Nephron (organoid): ENCODE data around the gene DIABLO.

Source experiments
- H3K27ac Mint-ChIP-seq, 3 experiments: 2 replicates each; pipeline ENCODE4 v1.8.0; 2020; ENCODE audit warnings: mixed read lengths in 3 of 3, mild to moderate bottlenecking in 2 of 3, moderate library complexity in 1 of 3
- H3K27me3 Mint-ChIP-seq: 2 replicates; pipeline ENCODE4 v1.8.0; 2021; ENCODE audit warnings: low read depth, mild to moderate bottlenecking, moderate library complexity, mixed read lengths
- H3K36me3 Mint-ChIP-seq: 2 replicates; pipeline ENCODE4 v1.8.0; 2020; ENCODE audit warnings: low read depth, mixed read lengths
- H3K4me1 Mint-ChIP-seq: 2 replicates; pipeline ENCODE4 v1.8.0; 2020; ENCODE audit warnings: mixed read lengths
- H3K4me3 Mint-ChIP-seq, 3 experiments: 2 replicates each; pipeline ENCODE4 v1.8.0; 2020; ENCODE audit warnings: mild to moderate bottlenecking in 3 of 3, mixed read lengths in 3 of 3, moderate library complexity in 2 of 3
- H3K9me3 Mint-ChIP-seq: 2 replicates; pipeline ENCODE4 v1.8.0; 2020; ENCODE audit warnings: mixed read lengths
- TF ChIP-seq, protein P1 (sequence below), 3 experiments: fragments of 200-600 bp; sonication (generic); IDR thresholded peaks; one replicate each; pipeline ENCODE4 v1.5.0; 2021; ENCODE audit warnings: antibody characterized with exemption in 3 of 3; ENCODE audit not compliant: unreplicated experiment in 3 of 3

DIABLO gene

DNA sequence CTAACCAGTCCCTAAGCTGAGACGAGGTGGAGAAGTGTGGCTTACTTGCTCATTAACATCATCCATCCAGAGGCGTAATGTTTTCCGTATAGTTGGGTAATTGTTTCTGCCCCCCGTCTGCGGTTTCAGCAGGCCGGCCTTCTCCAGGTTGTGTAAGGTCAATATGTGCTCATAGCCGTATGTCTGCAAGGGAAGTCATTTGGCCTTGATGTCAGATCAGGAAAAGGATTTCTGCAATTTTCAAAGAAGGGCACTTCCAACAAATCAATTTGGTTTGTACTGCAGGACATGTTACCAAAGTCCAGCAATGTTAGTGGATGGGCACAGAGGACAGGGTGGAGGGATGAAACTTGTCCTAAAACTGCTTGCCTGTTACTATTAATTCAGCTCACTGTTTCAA, 9.9 kb upstream of the DIABLO start:
- Mint-ChIP-seq H3K9me3 (no peaks in the 10 kb centered on the region), H3K27me3 (no peaks in the 10 kb centered on the region), H3K4me3 (no peak overlapping the region), H3K4me1 (no peaks in the 10 kb centered on the region), H3K36me3 (peaks cover 57% of the 10 kb centered on the region), H3K27ac (no peak overlapping the region)
- TF ChIP-seq, protein P1, sequence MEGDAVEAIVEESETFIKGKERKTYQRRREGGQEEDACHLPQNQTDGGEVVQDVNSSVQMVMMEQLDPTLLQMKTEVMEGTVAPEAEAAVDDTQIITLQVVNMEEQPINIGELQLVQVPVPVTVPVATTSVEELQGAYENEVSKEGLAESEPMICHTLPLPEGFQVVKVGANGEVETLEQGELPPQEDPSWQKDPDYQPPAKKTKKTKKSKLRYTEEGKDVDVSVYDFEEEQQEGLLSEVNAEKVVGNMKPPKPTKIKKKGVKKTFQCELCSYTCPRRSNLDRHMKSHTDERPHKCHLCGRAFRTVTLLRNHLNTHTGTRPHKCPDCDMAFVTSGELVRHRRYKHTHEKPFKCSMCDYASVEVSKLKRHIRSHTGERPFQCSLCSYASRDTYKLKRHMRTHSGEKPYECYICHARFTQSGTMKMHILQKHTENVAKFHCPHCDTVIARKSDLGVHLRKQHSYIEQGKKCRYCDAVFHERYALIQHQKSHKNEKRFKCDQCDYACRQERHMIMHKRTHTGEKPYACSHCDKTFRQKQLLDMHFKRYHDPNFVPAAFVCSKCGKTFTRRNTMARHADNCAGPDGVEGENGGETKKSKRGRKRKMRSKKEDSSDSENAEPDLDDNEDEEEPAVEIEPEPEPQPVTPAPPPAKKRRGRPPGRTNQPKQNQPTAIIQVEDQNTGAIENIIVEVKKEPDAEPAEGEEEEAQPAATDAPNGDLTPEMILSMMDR (IDR thresholded peaks at IDR 0.05; ENCODE audit: unreplicated experiment in 3 of 3), result no peak

DNA sequence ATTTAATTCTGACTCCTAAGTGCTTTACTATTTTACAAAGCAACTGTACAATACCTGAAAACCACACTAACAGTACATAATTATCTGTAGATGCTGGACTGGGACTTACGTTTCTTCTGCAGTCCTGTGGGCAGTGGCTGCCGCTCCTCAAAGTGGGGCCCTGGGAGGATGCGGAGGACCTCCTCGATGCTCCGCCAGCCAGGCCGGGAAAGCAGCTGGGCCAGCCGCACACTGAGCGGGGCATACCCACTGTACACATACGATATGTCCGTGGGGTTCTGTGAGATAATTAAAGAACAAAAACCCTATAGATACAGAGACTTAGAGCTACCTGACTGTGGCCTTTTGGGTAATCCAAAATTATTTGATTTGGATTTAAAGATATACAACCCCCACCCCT, 6.8 kb upstream of the DIABLO start:
- TF ChIP-seq, protein P1 (IDR thresholded peaks at IDR 0.05; ENCODE audit: unreplicated experiment in 3 of 3), result no peak
- Mint-ChIP-seq H3K4me1 (no peaks in the 10 kb centered on the region), H3K27me3 (no peaks in the 10 kb centered on the region), H3K27ac (no peak overlapping the region), H3K9me3 (no peaks in the 10 kb centered on the region), H3K4me3 (no peak overlapping the region), H3K36me3 (peaks cover 38% of the 10 kb centered on the region)

DNA sequence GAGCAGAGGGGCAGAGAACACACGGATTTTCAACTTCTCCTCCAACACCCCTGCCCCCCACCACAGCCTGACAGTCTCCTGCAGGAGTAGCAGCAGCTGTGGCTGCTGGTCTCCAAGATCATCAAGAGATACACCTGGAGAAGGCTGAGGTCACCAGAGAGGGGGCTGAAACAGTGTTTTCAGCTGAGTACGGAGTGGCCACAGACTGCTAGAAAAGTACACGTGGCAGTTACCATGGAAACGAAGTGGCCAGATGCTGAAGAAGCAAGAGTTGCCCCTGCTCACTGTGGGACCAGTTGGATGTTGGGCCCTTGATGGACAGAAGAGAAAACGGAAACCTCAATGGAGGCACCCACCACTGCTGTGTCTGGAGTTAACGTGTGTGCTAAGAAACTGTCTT, 4.9 kb upstream of the DIABLO start:
- H3K36me3 Mint-ChIP-seq, result peaks cover 29% of the 10 kb centered on the region
- no peaks in the 10 kb centered on the region for H3K9me3 Mint-ChIP-seq
- no peak overlapping the region for H3K4me3 Mint-ChIP-seq
- no peak overlapping the region for H3K27ac Mint-ChIP-seq
- no peaks in the 10 kb centered on the region for H3K27me3 Mint-ChIP-seq
- TF ChIP-seq, protein P1 (IDR thresholded peaks at IDR 0.05; ENCODE audit: unreplicated experiment in 3 of 3), result no peak
- H3K4me1 Mint-ChIP-seq, result peaks cover 2% of the 10 kb centered on the region

DNA sequence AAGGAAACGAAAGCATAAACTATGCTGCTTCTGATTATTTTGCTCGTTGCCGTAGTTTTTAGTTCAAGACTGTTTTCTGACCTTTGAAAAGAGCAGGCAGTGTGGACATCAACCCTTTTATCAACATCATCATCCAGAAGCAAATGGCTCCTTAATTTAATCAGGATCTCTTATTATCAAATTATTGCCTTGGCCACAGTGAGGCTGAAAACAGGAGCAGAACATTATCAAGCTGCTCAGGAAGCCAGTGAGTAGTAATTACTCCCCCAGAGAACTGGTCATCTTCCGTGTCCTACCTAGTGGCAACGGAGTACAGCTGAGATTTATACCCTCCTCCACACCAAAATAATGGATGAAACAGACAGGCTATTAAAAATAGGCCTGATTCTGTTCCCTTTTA, 2.2 kb upstream of the DIABLO start:
- H3K36me3 Mint-ChIP-seq, result peaks cover 33% of the 10 kb centered on the region
- H3K9me3 Mint-ChIP-seq, result no peaks in the 10 kb centered on the region
- no peaks in the 10 kb centered on the region for H3K27me3 Mint-ChIP-seq
- peaks cover 19% of the 10 kb centered on the region for H3K4me1 Mint-ChIP-seq
- no peak overlapping the region for H3K27ac Mint-ChIP-seq
- TF ChIP-seq, protein P1 (IDR thresholded peaks at IDR 0.05; ENCODE audit: unreplicated experiment in 3 of 3), result no peak
- peak overlapping the region in 2 of 3 experiments; percentile 10 to 21 for H3K4me3 Mint-ChIP-seq

DNA sequence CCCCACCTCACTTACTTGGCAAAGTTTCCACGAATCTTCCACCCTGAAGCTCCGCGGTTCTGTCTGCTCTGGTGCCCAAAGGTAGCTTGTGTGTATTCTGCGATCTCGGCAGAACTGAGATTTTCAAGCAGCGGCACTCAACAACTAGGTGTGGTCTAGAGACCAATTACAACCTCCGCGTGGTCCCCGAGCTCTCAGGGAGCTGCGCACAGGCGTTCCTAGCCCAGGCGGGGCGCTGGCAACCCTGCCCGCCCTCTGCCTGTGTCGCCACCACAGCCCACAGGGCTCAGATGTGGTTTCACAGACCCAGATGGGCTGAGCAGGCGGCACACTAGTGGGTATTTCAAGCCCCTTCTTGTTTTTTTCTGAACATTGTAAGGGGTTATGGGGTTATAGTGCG, 1.5 kb upstream of the DIABLO start:
- Mint-ChIP-seq H3K4me1 (peaks cover 19% of the 10 kb centered on the region), H3K4me3 (peak overlapping the region; percentile 53 to 72 (median 64)), H3K27ac (peak overlapping the region in 1 of 3 experiments; percentile 48), H3K36me3 (peaks cover 35% of the 10 kb centered on the region), H3K9me3 (no peaks in the 10 kb centered on the region), H3K27me3 (no peaks in the 10 kb centered on the region)
- TF ChIP-seq, protein P1 (IDR thresholded peaks at IDR 0.05; ENCODE audit: unreplicated experiment in 3 of 3), result no peak

DNA sequence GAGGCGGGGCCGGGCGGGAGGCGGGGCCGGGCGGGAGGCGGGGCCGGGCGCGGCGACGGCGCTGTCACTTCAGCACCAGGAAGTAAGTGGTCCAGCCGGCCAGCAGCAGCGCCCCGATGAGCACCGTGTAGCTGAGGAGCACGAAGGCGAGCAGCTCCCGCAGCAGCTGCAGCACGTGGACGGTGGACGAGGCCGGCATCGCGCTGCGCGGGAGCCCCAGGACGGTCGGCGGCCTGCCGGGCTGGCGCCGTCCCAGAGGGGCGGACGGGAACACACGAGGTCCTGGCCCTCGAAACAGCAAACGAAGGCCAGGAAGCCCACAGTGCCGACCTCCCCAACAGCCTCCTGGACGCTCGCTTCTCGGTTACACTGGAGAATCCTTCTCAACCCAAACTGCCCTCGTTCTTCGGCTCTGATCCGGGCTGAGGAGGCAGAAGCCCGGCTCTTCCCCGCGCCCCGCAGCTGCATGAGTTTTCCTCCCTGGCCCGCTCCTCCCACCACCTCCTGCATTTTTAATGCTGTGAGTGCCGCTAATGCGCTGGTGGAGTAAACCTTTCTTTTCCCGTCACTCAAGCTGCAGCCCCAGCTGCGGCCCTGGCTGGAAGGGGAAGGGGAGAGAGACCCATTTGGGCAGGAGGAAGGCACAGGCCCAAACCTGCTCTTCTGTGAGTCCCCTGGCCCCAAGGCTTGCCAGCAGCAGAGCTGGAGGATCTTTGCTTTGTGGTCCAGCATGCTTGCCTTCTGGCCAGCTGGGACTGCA, 694 bp upstream of the DIABLO start:
- Mint-ChIP-seq H3K27me3 (no peaks in the 10 kb centered on the region), H3K4me3 (peak overlapping the region; percentile 53 to 99 (median 96)), H3K4me1 (peaks cover 19% of the 10 kb centered on the region), H3K27ac (no peak overlapping the region), H3K9me3 (no peaks in the 10 kb centered on the region), H3K36me3 (peaks cover 36% of the 10 kb centered on the region)
- TF ChIP-seq, protein P1 (IDR thresholded peaks at IDR 0.05; ENCODE audit: unreplicated experiment in 3 of 3), result no peak
